Prostate gland (tissue), 2 donors: Measurements from ENCODE around the gene SPTY2D1. TPM values are rescaled to one million over a fixed set of nuclear protein-coding genes. Genes with fewer than 3 reads are reported as not detected.

Experiments
- DNase-seq: peaks from one replicate; pipeline ENCODE4 v3.0.0-alpha.2; 2019; ENCODE audit warnings: low spot score
- H3K27ac ChIP-seq, 2 donors: fragments of 200-600 bp; sonication (generic); 2 replicates each; pipeline ENCODE4 v1.5.1; 2017 to 2019
- H3K27me3 ChIP-seq: fragments of 200-600 bp; sonication (generic); replicated peaks from 2 replicates; pipeline ENCODE4 v1.5.1; 2019; ENCODE audit not compliant: insufficient read depth
- H3K36me3 ChIP-seq, 2 donors: fragments of 200-600 bp; sonication (generic); 1 replicate in 1 of 2; 2 replicates in 1 of 2; pipeline versions ENCODE4 v1.5.1 to v1.8.1; 2017 to 2019
- H3K4me1 ChIP-seq: fragments of 200-600 bp; sonication (generic); replicated peaks from 2 replicates; pipeline ENCODE4 v1.5.1; 2019
- H3K4me3 ChIP-seq, 2 donors: fragments of 200-600 bp; sonication (generic); 2 replicates each; pipeline ENCODE4 v1.5.1; 2017 to 2019
- H3K9me3 ChIP-seq: fragments of 200-600 bp; sonication (generic); 2 replicates; pipeline ENCODE4 v1.5.1; 2017
- CTCF ChIP-seq, 4 experiments: fragments of 200-600 bp in 2 of 4; fragments of 450-650 bp in 2 of 4; sonication (generic) in 2 of 4; IDR thresholded peaks; 1 replicate in 3 of 4; 2 replicates in 1 of 4; pipeline ENCODE4 v1.5.1; 2016 to 2019; ENCODE audit warnings: antibody characterized with exemption in 4 of 4, mild to moderate bottlenecking in 2 of 4, moderate library complexity in 2 of 4
- POLR2A ChIP-seq: fragments of 450-650 bp; IDR thresholded peaks from one replicate; pipeline ENCODE4 v1.6.1; 2016; ENCODE audit warnings: antibody characterized with exemption, mild to moderate bottlenecking
- POLR2AphosphoS5 ChIP-seq: sonication (generic); formaldehyde crosslinking; IDR thresholded peaks from one replicate; pipeline ENCODE4 v1.6.1; 2017; ENCODE audit warnings: antibody characterized with exemption
- WGBS: methylation state at CpG from one replicate; pipeline ENCODE4 v1.1.5; 2018; 5-methylcytosine and 5-hydroxymethylcytosine counted together
- intact Hi-C: fragments of 100-400 bp; cut with DNase I; formaldehyde crosslinking; loops from one replicate; pipeline ENCODE4 v1.14.2; 2022
- total RNA-seq, 2 donors: library from RNA; depleted of rRNA; stranded (reverse); fragments of >200 nt; gene quantifications; one replicate each; pipeline ENCODE4 v1.1.0, GENCODE V29; 2016

The SPTY2D1 gene
- total RNA-seq, 2 donors from 2014 or later, result 18.0 to 19.3 TPM

- no peaks in the 10 kb centered on the region for H3K9me3 ChIP-seq
- H3K4me1 ChIP-seq, result no peaks in the 10 kb centered on the region
- intact Hi-C loops, result loop anchor here (2.0 to 5.0 kb wide), 4 partner anchors 64 to 311 kb away; partner anchors contain the start of genes GTF2H1, HPS5, TMEM86A and TSG101
- H3K27me3 ChIP-seq, result no peaks in the 10 kb centered on the region
- DNase-seq, result no peak
- no peak for TF ChIP-seq POLR2A
- no peak for TF ChIP-seq POLR2AphosphoS5
- TF ChIP-seq CTCF (IDR thresholded peaks at IDR 0.05), result no peak
- WGBS, result 6% methylated on average over 31 of the region's 31 CpGs
- H3K36me3 ChIP-seq, result no peaks in the 10 kb centered on the region
- H3K27ac ChIP-seq, result peak overlapping the region; percentile 89 to 91
- H3K4me3 ChIP-seq, result peak overlapping the region; percentile 72 to 83
Observed at GRCh38 chr11:18633256-18634139, 644 bp downstream of the SPTY2D1 start.

DNA sequence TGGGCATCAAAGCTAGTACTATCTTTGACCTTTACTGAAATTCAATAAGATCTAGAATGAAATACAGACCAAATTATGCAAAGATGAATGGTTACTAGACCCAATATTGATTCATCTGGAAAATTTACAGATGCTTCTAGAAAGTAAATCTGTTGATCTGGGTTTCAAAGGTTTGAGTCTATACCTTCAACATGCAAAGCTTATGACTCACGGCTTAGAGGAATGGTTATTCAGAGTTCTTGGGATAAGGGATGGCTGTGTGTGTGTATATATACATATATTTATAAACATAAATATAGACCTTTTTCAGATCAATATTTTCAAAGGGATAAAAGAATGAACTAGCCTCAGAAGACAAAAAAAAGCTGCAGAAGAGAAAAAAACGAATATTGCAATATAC is 1.3 kb downstream of the SPTY2D1 start:
- Histone ChIP-seq H3K9me3 (no peaks in the 10 kb centered on the region), H3K27me3 (no peaks in the 10 kb centered on the region), H3K36me3 (no peaks in the 10 kb centered on the region), H3K27ac (no peak overlapping the region), H3K4me1 (no peaks in the 10 kb centered on the region), H3K4me3 (peak overlapping the region in 1 of 2 donors; percentile 72)
- DNase-seq, result no peak
- intact Hi-C loops, result loop anchor here (5.0 kb wide), 3 partner anchors 64 to 106 kb away; partner anchors contain the start of genes TMEM86A and TSG101
- TF ChIP-seq POLR2A, result no peak
- no peak for TF ChIP-seq CTCF (IDR thresholded peaks at IDR 0.05)
- no peak for TF ChIP-seq POLR2AphosphoS5
- 50% methylated on average over 2 of the region's 2 CpGs for WGBS

GRCh38 chr11:18624161-18624560 is 10.0 kb downstream of the SPTY2D1 start:
- TF ChIP-seq POLR2A, result no peak
- TF ChIP-seq CTCF (IDR thresholded peaks at IDR 0.05), result no peak
- TF ChIP-seq POLR2AphosphoS5, result no peak
- intact Hi-C loops, result no loop called here
- WGBS, result 93% methylated on average over 1 of the region's 1 CpG
- Histone ChIP-seq H3K9me3 (no peaks in the 10 kb centered on the region), H3K27ac (no peak overlapping the region), H3K4me3 (no peak overlapping the region), H3K4me1 (no peaks in the 10 kb centered on the region), H3K36me3 (no peaks in the 10 kb centered on the region), H3K27me3 (no peaks in the 10 kb centered on the region)
- no peak for DNase-seq

DNA sequence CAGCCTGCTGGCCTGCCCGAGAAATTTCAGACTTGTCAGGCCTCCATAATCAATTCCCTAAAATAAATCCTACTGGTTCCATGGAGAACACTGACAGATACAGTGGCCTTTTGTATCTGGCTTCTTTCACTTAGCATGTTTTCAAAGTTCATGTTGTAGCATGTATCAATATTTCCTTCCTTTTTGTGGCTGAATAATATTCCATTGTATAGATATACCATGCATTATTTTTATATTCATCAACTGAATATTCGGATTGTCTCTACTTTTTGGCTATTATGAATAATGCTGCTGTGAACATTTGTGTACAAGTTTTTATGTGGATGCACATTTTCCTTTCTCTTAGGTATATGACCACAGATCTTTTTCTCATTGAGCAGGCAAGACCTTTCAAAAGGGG is 10.4 kb downstream of the SPTY2D1 start:
- Histone ChIP-seq H3K9me3 (no peaks in the 10 kb centered on the region), H3K27ac (no peak overlapping the region), H3K4me3 (no peak overlapping the region), H3K4me1 (no peaks in the 10 kb centered on the region), H3K36me3 (no peaks in the 10 kb centered on the region), H3K27me3 (no peaks in the 10 kb centered on the region)
- TF ChIP-seq CTCF (IDR thresholded peaks at IDR 0.05), result no peak
- no peak for TF ChIP-seq POLR2A
- TF ChIP-seq POLR2AphosphoS5, result no peak
- intact Hi-C loops, result no loop called here
- no peak for DNase-seq
- 94% methylated on average over 2 of the region's 2 CpGs for WGBS
